ENCODE data around the gene CEP41.
A peak's percentile ranks its signal among the peaks of the same experiment; 100 is the strongest.

CEP41 gene

DNA sequence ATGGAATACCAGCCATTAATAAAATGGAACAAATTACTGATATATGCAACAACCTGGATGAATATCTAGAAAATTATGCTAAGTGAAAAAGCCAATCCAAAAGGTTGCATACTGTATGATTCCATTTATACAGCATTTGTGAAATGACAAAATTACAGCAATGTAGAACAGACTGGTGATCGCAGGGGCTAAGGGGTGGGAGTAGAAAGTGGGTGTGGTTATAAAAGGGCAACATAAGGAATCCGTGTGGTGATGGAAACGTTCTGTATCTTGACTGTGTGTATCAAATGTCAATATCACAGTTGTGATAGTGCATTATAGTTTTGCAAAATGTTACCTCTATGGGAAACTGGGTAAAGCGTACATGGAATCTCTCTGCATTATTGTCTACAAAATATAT, 15.0 kb downstream of the CEP41 start:
- Histone ChIP-seq H3K27me3 (ENCODE audit: insufficient read depth, poor library complexity, severe bottlenecking) (no peaks in the 10 kb centered on the region), H3K4me3 (replicated peaks; ENCODE audit: insufficient read depth, low read length) (no peak overlapping the region), H3K27ac (replicated peaks) (no peak overlapping the region)
- TF ChIP-seq, protein P1, sequence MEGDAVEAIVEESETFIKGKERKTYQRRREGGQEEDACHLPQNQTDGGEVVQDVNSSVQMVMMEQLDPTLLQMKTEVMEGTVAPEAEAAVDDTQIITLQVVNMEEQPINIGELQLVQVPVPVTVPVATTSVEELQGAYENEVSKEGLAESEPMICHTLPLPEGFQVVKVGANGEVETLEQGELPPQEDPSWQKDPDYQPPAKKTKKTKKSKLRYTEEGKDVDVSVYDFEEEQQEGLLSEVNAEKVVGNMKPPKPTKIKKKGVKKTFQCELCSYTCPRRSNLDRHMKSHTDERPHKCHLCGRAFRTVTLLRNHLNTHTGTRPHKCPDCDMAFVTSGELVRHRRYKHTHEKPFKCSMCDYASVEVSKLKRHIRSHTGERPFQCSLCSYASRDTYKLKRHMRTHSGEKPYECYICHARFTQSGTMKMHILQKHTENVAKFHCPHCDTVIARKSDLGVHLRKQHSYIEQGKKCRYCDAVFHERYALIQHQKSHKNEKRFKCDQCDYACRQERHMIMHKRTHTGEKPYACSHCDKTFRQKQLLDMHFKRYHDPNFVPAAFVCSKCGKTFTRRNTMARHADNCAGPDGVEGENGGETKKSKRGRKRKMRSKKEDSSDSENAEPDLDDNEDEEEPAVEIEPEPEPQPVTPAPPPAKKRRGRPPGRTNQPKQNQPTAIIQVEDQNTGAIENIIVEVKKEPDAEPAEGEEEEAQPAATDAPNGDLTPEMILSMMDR (IDR thresholded peaks at IDR 0.05; ENCODE audit: insufficient read depth, low read length), result no peak
- TF ChIP-seq GABPA (IDR thresholded peaks at IDR 0.05; ENCODE audit: low read depth) (no peak), POLR2AphosphoS5 (IDR thresholded peaks at IDR 0.05; ENCODE audit: low read depth) (no peak), SPI1 (IDR thresholded peaks at IDR 0.05; ENCODE audit: borderline replicate concordance, low read depth) (no peak)
- TF ChIP-seq, protein P2, sequence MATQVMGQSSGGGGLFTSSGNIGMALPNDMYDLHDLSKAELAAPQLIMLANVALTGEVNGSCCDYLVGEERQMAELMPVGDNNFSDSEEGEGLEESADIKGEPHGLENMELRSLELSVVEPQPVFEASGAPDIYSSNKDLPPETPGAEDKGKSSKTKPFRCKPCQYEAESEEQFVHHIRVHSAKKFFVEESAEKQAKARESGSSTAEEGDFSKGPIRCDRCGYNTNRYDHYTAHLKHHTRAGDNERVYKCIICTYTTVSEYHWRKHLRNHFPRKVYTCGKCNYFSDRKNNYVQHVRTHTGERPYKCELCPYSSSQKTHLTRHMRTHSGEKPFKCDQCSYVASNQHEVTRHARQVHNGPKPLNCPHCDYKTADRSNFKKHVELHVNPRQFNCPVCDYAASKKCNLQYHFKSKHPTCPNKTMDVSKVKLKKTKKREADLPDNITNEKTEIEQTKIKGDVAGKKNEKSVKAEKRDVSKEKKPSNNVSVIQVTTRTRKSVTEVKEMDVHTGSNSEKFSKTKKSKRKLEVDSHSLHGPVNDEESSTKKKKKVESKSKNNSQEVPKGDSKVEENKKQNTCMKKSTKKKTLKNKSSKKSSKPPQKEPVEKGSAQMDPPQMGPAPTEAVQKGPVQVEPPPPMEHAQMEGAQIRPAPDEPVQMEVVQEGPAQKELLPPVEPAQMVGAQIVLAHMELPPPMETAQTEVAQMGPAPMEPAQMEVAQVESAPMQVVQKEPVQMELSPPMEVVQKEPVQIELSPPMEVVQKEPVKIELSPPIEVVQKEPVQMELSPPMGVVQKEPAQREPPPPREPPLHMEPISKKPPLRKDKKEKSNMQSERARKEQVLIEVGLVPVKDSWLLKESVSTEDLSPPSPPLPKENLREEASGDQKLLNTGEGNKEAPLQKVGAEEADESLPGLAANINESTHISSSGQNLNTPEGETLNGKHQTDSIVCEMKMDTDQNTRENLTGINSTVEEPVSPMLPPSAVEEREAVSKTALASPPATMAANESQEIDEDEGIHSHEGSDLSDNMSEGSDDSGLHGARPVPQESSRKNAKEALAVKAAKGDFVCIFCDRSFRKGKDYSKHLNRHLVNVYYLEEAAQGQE (IDR thresholded peaks at IDR 0.05; ENCODE audit: insufficient replicate concordance, low read depth), result no peak
- no peak for DNase-seq (ENCODE audit: low read depth in 1 of 2, low spot score in 1 of 2)

DNA sequence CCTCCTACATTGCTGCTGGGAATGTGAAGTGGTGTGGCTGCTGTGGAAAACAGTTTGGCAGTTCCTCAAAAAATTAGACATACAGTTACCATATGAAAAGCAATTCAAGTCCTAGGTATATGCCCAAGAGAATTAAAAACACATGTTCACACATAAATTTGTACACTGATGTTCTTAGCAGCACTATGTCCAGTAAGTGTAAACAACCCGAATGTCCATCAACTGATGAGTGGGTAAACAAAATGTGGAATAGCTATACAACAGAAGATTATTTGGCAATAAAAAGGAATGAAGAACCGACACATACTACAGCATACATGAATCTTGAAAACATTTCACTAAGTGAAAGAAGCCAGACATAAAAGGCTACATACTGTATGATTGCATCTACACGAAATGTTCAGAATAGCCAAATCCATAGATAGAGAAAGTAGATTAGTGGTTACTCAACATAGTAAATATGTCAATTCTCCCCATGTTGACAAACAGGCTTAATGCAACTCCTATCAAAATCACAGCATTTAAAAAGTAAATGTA, 17.2 kb downstream of the CEP41 start:
- DNase-seq (ENCODE audit: low read depth in 1 of 2, low spot score in 1 of 2), result no peak
- Histone ChIP-seq H3K27me3 (ENCODE audit: insufficient read depth, poor library complexity, severe bottlenecking) (no peaks in the 10 kb centered on the region), H3K27ac (replicated peaks) (no peak overlapping the region), H3K4me3 (replicated peaks; ENCODE audit: insufficient read depth, low read length) (no peak overlapping the region)
- TF ChIP-seq POLR2AphosphoS5 (IDR thresholded peaks at IDR 0.05; ENCODE audit: low read depth), result no peak
- TF ChIP-seq SPI1 (IDR thresholded peaks at IDR 0.05; ENCODE audit: borderline replicate concordance, low read depth), result peak; percentile 39; the same call in 1 of the 2 replicates
- no peak for TF ChIP-seq GABPA (IDR thresholded peaks at IDR 0.05; ENCODE audit: low read depth)

DNA sequence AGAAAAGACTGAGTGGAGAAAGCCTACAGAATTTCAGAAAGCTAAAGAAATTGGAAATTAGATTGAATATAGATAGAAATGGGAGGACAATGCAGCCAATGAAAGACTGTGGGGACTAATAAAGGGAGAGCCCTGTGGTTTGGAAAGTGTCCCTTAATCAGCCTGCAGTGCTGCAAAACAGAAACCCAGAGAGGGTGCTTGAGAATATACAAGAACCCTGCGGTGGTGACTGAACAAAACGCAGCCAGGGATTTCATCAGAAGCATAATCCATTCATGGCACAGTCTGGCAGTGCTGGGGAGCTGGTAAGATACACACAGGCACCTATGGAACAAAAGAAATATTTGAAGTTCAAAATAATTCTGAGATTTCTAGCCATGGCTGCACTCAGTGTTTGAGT, 19.1 kb downstream of the CEP41 start:
- Histone ChIP-seq H3K27ac (replicated peaks) (no peak overlapping the region), H3K27me3 (ENCODE audit: insufficient read depth, poor library complexity, severe bottlenecking) (no peaks in the 10 kb centered on the region), H3K4me3 (replicated peaks; ENCODE audit: insufficient read depth, low read length) (no peak overlapping the region)
- DNase-seq (ENCODE audit: low read depth in 1 of 2, low spot score in 1 of 2), result peak in 1 of 2 experiments; percentile 27
- no peak for TF ChIP-seq POLR2AphosphoS5 (IDR thresholded peaks at IDR 0.05; ENCODE audit: low read depth)
- TF ChIP-seq, protein P1 (IDR thresholded peaks at IDR 0.05; ENCODE audit: insufficient read depth, low read length), result no peak
- TF ChIP-seq, protein P2 (IDR thresholded peaks at IDR 0.05; ENCODE audit: insufficient replicate concordance, low read depth), result no peak
- TF ChIP-seq GABPA (IDR thresholded peaks at IDR 0.05; ENCODE audit: low read depth), result no peak
- no peak for TF ChIP-seq SPI1 (IDR thresholded peaks at IDR 0.05; ENCODE audit: borderline replicate concordance, low read depth)

DNA sequence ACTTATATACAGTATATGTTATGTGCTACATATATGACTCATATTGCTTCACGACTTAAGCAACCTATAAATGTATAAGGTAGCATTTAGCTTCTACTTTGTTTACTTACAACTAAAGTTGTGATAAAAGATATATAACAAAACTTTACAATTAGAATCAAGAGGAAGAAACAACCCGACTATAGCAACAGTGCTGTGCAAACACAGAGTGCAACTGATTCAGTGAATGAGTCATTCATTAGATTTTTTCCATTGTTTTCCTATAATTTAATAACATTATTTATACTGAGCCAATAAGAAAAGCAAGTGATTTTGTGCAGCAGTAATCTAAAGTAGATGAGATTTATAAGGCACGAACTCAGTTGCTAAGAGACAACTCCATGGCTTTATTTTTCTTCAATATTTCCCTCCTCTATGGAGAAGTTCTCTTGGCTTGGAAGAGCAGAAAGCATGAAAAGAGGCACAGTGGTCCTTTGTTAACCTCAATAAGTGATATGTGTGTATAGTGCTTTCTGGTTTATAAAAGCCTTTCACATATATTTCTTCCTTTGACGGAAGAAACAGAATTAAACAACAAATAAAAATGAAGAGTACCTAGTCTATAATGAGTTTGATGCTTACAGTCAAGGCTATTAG, 19.8 kb downstream of the CEP41 start:
- Histone ChIP-seq H3K4me3 (replicated peaks; ENCODE audit: insufficient read depth, low read length) (no peak overlapping the region), H3K27me3 (ENCODE audit: insufficient read depth, poor library complexity, severe bottlenecking) (no peaks in the 10 kb centered on the region), H3K27ac (replicated peaks) (no peak overlapping the region)
- TF ChIP-seq, protein P2 (IDR thresholded peaks at IDR 0.05; ENCODE audit: insufficient replicate concordance, low read depth), result no peak
- TF ChIP-seq SPI1 (IDR thresholded peaks at IDR 0.05; ENCODE audit: borderline replicate concordance, low read depth) (no peak), POLR2AphosphoS5 (IDR thresholded peaks at IDR 0.05; ENCODE audit: low read depth) (no peak), GABPA (IDR thresholded peaks at IDR 0.05; ENCODE audit: low read depth) (no peak)
- TF ChIP-seq, protein P1 (IDR thresholded peaks at IDR 0.05; ENCODE audit: insufficient read depth, low read length), result no peak
- DNase-seq (ENCODE audit: low read depth in 1 of 2, low spot score in 1 of 2), result no peak
